Mesothelial cell of epicardium (in vitro differentiated cells): ENCODE measurements around the gene ARFGAP3. TPM values are rescaled to one million over a fixed set of nuclear protein-coding genes. Genes with fewer than 3 reads are reported as not detected.

Source experiments
- DNase-seq, 2 experiments: peaks; one replicate each; pipeline ENCODE4 v3.0.0; 2021; ENCODE audit warnings: low spot score in 2 of 2; ENCODE audit not compliant: unreplicated experiment in 2 of 2
- H3K27ac Mint-ChIP-seq: 2 replicates; pipeline ENCODE4 v1.8.0; 2021; ENCODE audit warnings: mixed read lengths
- H3K27me3 Mint-ChIP-seq: 2 replicates; pipeline ENCODE4 v1.8.0; 2021; ENCODE audit warnings: low read depth, mixed read lengths
- H3K36me3 Mint-ChIP-seq: 2 replicates; pipeline ENCODE4 v1.8.0; 2021; ENCODE audit warnings: mixed read lengths
- H3K4me1 Mint-ChIP-seq: 2 replicates; pipeline ENCODE4 v1.8.0; 2021; ENCODE audit warnings: mixed read lengths
- H3K4me3 Mint-ChIP-seq: 2 replicates; pipeline ENCODE4 v1.8.0; 2021; ENCODE audit warnings: mild to moderate bottlenecking, moderate library complexity, mixed read lengths
- H3K9me3 Mint-ChIP-seq: 2 replicates; pipeline ENCODE4 v1.8.0; 2021; ENCODE audit warnings: mixed read lengths
- total RNA-seq: library from RNA; stranded (reverse); gene quantifications from 3 replicates; pipeline ENCODE4 v1.2.1, GENCODE V29; 2021
- TF ChIP-seq, protein P1 (sequence below): fragments of 200-600 bp; sonication (generic); IDR thresholded peaks from one replicate; pipeline ENCODE4 v1.5.0; 2021; ENCODE audit warnings: antibody characterized with exemption; ENCODE audit not compliant: unreplicated experiment

The ARFGAP3 gene
- total RNA-seq, 1 donor from 2014 or later = 33.4 TPM

DNA sequence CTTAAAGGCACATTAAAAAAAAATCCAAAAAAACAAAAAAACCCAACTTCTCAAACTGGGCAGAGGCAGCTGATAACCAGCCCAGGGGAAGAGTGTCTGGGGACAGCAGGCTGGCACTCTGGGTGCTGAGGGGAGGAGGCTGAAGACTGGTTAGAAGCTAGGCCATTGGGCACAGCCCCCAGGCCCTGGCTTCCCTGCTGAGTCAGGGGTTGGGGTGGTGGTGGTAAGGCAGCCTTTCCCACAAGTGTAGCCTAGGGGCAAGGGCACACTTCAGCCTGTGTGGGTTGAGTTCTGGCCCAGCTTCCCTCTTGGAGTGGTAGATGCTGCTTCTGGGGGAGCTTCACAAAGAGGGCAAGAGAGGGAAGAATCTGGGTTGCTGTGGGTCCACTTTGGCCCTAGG is 16.3 kb upstream of the ARFGAP3 start:
- Mint-ChIP-seq H3K9me3 (no peaks in the 10 kb centered on the region), H3K27me3 (no peaks in the 10 kb centered on the region), H3K4me1 (no peaks in the 10 kb centered on the region), H3K27ac (no peak overlapping the region), H3K4me3 (no peak overlapping the region), H3K36me3 (peaks cover 20% of the 10 kb centered on the region)
- no peak for DNase-seq
- TF ChIP-seq, protein P1, sequence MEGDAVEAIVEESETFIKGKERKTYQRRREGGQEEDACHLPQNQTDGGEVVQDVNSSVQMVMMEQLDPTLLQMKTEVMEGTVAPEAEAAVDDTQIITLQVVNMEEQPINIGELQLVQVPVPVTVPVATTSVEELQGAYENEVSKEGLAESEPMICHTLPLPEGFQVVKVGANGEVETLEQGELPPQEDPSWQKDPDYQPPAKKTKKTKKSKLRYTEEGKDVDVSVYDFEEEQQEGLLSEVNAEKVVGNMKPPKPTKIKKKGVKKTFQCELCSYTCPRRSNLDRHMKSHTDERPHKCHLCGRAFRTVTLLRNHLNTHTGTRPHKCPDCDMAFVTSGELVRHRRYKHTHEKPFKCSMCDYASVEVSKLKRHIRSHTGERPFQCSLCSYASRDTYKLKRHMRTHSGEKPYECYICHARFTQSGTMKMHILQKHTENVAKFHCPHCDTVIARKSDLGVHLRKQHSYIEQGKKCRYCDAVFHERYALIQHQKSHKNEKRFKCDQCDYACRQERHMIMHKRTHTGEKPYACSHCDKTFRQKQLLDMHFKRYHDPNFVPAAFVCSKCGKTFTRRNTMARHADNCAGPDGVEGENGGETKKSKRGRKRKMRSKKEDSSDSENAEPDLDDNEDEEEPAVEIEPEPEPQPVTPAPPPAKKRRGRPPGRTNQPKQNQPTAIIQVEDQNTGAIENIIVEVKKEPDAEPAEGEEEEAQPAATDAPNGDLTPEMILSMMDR = no peak

DNA sequence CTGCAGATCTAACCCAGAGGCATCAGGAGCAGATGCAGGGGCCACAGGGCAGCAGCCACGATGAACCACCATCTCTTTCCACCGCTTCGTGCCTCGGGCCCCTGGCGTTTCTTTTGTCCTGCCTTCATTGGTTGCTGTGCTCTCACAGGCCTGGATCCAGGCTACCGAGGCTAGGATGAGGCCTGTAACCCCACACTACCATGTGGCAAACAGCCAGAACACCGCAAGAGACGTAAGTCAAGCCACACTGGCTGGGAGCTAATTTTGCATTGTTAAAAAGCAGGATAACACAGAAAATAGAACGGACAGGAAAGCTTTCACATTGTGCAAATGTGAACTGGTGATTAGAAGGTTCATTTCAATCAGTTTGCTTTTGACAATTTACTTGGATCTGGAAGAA is 15.7 kb upstream of the ARFGAP3 start:
- Mint-ChIP-seq H3K4me3 (no peak overlapping the region), H3K27ac (no peak overlapping the region), H3K36me3 (peaks cover 20% of the 10 kb centered on the region), H3K27me3 (no peaks in the 10 kb centered on the region), H3K9me3 (no peaks in the 10 kb centered on the region), H3K4me1 (peaks cover under 1% of the 10 kb centered on the region)
- TF ChIP-seq, protein P1 = no peak
- DNase-seq = no peak

DNA sequence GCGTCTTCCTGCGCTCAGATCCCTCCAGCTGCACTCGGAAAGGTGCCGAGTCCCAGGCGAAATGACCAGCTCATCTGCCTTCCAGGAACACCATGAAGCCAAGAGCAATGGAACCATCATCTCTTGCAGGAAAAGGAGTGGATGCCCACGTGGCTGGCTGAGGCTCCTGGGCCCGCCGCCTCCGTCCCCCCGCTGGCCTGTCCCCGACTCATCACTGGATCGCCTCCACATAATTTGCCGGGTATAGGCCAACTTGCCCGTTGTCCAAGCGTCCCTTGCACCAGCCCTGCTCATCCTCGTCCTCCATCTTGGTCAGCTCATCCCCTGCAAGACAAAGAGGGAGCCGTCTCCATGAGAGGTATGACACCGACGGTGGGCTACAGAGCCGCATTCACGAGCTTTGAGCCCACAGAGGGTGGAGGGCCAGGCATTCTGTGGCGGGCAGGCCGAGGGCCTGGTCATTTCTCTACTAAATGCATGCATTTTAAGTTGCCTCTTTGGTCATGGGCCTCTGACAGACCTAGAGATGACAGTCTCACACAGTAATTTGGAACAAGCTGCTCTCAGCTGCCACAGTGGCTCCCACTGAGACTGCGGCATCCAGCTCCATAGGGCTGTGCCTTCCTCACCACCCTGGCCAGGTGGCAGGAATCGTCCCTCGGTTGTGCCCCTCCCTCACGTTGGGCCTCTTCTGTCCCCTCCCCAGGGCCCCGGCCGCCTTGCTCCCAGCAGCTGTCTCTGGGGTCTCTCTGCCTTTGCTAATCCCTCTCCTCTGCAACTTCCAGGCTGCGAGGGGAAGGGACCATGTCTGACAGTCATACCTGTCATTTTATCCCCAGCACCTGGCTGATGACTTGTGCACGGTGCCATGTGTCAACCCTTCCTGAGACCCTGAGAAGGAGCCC is 14.3 kb upstream of the ARFGAP3 start:
- TF ChIP-seq, protein P1 = no peak
- Mint-ChIP-seq H3K27ac (no peak overlapping the region), H3K9me3 (no peaks in the 10 kb centered on the region), H3K36me3 (peaks cover 16% of the 10 kb centered on the region), H3K27me3 (no peaks in the 10 kb centered on the region), H3K4me3 (no peak overlapping the region), H3K4me1 (peaks cover 2% of the 10 kb centered on the region)
- DNase-seq = no peak

DNA sequence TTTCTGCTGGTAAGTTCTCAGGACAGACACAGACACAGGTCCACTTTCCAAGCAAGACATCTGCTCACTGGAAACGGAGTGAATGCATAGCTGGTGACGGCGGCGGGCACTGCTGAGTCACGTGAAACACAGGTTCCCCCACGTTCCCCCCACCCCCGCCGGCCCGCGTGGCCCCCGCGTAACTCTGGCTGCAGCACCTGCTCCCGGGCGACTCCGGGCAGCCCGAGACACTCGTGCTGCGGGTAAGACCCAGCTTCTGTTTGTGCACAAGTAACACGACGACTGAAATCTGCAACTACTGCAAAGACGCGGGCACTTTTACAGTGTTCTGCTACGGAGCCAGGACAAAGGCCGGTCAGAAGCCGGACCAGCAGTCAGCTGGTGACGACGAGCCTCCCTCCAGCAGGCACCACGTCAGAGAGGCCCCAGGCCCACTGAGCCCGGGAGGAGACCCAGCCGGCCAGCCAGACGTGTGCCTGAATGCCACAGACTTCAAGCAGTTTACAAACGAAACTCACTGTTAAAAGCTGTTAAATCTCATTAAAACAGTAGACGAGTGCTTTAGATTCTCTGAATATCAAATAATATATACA is 12.9 kb upstream of the ARFGAP3 start:
- H3K4me1 Mint-ChIP-seq = peaks cover 2% of the 10 kb centered on the region
- H3K27me3 Mint-ChIP-seq = no peaks in the 10 kb centered on the region
- TF ChIP-seq, protein P1 = no peak
- H3K27ac Mint-ChIP-seq = no peak overlapping the region
- no peak overlapping the region for H3K4me3 Mint-ChIP-seq
- peaks cover 13% of the 10 kb centered on the region for H3K36me3 Mint-ChIP-seq
- no peak for DNase-seq
- H3K9me3 Mint-ChIP-seq = no peaks in the 10 kb centered on the region

DNA sequence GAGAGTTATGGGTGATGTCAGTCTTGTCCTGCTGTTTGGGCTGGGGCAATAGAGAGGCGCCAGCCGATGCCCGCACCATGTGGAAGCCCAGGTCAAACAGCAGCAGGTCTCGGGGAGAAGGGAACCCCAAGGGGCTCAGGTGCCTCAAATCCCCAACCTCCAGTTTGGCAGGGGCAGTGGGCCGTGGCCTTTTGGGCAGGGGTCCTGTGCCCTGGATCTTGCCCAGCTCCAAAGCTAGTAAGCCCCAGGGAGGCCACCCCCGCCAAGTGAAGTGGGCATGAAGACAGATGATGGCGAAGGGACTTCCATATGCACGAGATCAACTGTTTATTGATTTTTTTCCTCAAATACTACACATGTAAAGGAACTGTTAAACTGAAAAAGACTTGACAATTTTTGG is 12.4 kb upstream of the ARFGAP3 start:
- Mint-ChIP-seq H3K4me1 (peaks cover 2% of the 10 kb centered on the region), H3K4me3 (no peak overlapping the region), H3K27ac (no peak overlapping the region), H3K27me3 (no peaks in the 10 kb centered on the region), H3K36me3 (peaks cover 14% of the 10 kb centered on the region), H3K9me3 (no peaks in the 10 kb centered on the region)
- TF ChIP-seq, protein P1 = no peak
- DNase-seq = no peak
